Activated T-cell treated with anti-CD3 and anti-CD28 coated beads, Interleukin-2, amount 50 U/mL, for 4 hours (primary cell): Measurements from ENCODE around the gene HOXC4. TPM values are rescaled to one million over a fixed set of nuclear protein-coding genes. Genes with fewer than 3 reads are reported as not detected.
A peak's percentile ranks its signal among the peaks of the same experiment; 100 is the strongest.

Source experiments
- ATAC-seq, 2 donors: fragments of 200-7000 bp; cut with Tn5 transposase; one replicate each; pipeline ENCODE4 v1.10.0; 2021
- DNase-seq: peaks from one replicate; pipeline ENCODE4 v3.0.0-alpha.2; 2020
- H3K27me3 Mint-ChIP-seq: one replicate; pipeline ENCODE4 v1.8.0; 2021; ENCODE audit warnings: low read depth, mixed read lengths
- H3K36me3 Mint-ChIP-seq: one replicate; pipeline ENCODE4 v1.8.0; 2022; ENCODE audit warnings: mixed read lengths; ENCODE audit not compliant: insufficient read depth
- H3K4me1 Mint-ChIP-seq: one replicate; pipeline ENCODE4 v1.8.0; 2021; ENCODE audit warnings: low read depth, mixed read lengths
- H3K4me3 Mint-ChIP-seq: one replicate; pipeline ENCODE4 v1.8.0; 2021; ENCODE audit warnings: mild to moderate bottlenecking, moderate library complexity, mixed read lengths
- H3K9me3 Mint-ChIP-seq: one replicate; pipeline ENCODE4 v1.8.0; 2021; ENCODE audit warnings: mixed read lengths
- total RNA-seq, 3 donors: library from RNA; stranded (reverse); gene quantifications; one replicate each; pipeline ENCODE4 v1.2.1, GENCODE V29; 2021

The HOXC4 gene
- total RNA-seq, 3 donors from 2014 or later = 0.16 to 0.40 (median 0.29) TPM

GRCh38 chr12:54011665-54012532 lies 41.7 kb upstream of the HOXC4 start:
- Mint-ChIP-seq H3K27me3 (peaks cover 87% of the 10 kb centered on the region), H3K9me3 (no peaks in the 10 kb centered on the region), H3K4me3 (no peak overlapping the region), H3K36me3 (no peaks in the 10 kb centered on the region), H3K4me1 (peaks cover 19% of the 10 kb centered on the region)
- DNase-seq (no peak), ATAC-seq (no peak)

GRCh38 chr12:54012631-54013409 lies 40.8 kb upstream of the HOXC4 start:
- ATAC-seq (no peak), DNase-seq (no peak)
- Mint-ChIP-seq H3K36me3 (no peaks in the 10 kb centered on the region), H3K4me1 (peaks cover 25% of the 10 kb centered on the region), H3K9me3 (no peaks in the 10 kb centered on the region), H3K27me3 (peaks cover 86% of the 10 kb centered on the region), H3K4me3 (no peak overlapping the region)

GRCh38 chr12:54014377-54015017 lies 39.1 kb upstream of the HOXC4 start:
- peaks cover 22% of the 10 kb centered on the region for H3K4me1 Mint-ChIP-seq
- ATAC-seq = no peak

GRCh38 chr12:54015018-54015931 lies 38.4 kb upstream of the HOXC4 start:
- H3K36me3 Mint-ChIP-seq = no peaks in the 10 kb centered on the region
- H3K27me3 Mint-ChIP-seq = peaks cover 79% of the 10 kb centered on the region
- DNase-seq (no peak), ATAC-seq (no peak)
- no peak overlapping the region for H3K4me3 Mint-ChIP-seq
- peaks cover 19% of the 10 kb centered on the region for H3K4me1 Mint-ChIP-seq
- no peaks in the 10 kb centered on the region for H3K9me3 Mint-ChIP-seq

More at GRCh38 chr12:54014377-54015017, 39.1 kb upstream of the HOXC4 start:
- Mint-ChIP-seq H3K27me3 (peaks cover 80% of the 10 kb centered on the region), H3K9me3 (no peaks in the 10 kb centered on the region), H3K4me3 (no peak overlapping the region), H3K36me3 (no peaks in the 10 kb centered on the region)
- no peak for DNase-seq

- H3K27me3 Mint-ChIP-seq = peaks cover 78% of the 10 kb centered on the region
- no peak for DNase-seq
- H3K4me3 Mint-ChIP-seq = no peak overlapping the region
- ATAC-seq = no peak
- no peaks in the 10 kb centered on the region for H3K36me3 Mint-ChIP-seq
- H3K4me1 Mint-ChIP-seq = peaks cover 16% of the 10 kb centered on the region
- no peaks in the 10 kb centered on the region for H3K9me3 Mint-ChIP-seq
Measured at GRCh38 chr12:54016051-54016450, 37.6 kb upstream of the HOXC4 start.

GRCh38 chr12:54016478-54016964 lies 37.1 kb upstream of the HOXC4 start:
- peaks cover 78% of the 10 kb centered on the region for H3K27me3 Mint-ChIP-seq
- no peak for DNase-seq
- no peaks in the 10 kb centered on the region for H3K9me3 Mint-ChIP-seq
- no peak for ATAC-seq
- H3K4me1 Mint-ChIP-seq = peaks cover 12% of the 10 kb centered on the region
- H3K4me3 Mint-ChIP-seq = no peak overlapping the region
- H3K36me3 Mint-ChIP-seq = no peaks in the 10 kb centered on the region

GRCh38 chr12:54017027-54017788 lies 36.4 kb upstream of the HOXC4 start:
- Mint-ChIP-seq H3K4me1 (peaks cover 11% of the 10 kb centered on the region), H3K4me3 (peak overlapping the region; percentile 75), H3K9me3 (no peaks in the 10 kb centered on the region), H3K36me3 (no peaks in the 10 kb centered on the region), H3K27me3 (peaks cover 79% of the 10 kb centered on the region)
- DNase-seq (no peak), ATAC-seq (peak; percentile 33 to 46)

- H3K4me1 Mint-ChIP-seq = peaks cover 11% of the 10 kb centered on the region
- DNase-seq (peak; percentile 57), ATAC-seq (peak; percentile 87 to 90)
- H3K27me3 Mint-ChIP-seq = peaks cover 76% of the 10 kb centered on the region
- H3K9me3 Mint-ChIP-seq = no peaks in the 10 kb centered on the region
- H3K36me3 Mint-ChIP-seq = no peaks in the 10 kb centered on the region
- peak overlapping the region; percentile 75 for H3K4me3 Mint-ChIP-seq
Measured at GRCh38 chr12:54017878-54018467, 35.7 kb upstream of the HOXC4 start.

- H3K9me3 Mint-ChIP-seq = no peaks in the 10 kb centered on the region
- H3K36me3 Mint-ChIP-seq = no peaks in the 10 kb centered on the region
- H3K27me3 Mint-ChIP-seq = peaks cover 75% of the 10 kb centered on the region
- H3K4me3 Mint-ChIP-seq = no peak overlapping the region
- ATAC-seq = no peak
- H3K4me1 Mint-ChIP-seq = peaks cover 11% of the 10 kb centered on the region
- DNase-seq = no peak
Measured at GRCh38 chr12:54018468-54018984, 35.1 kb upstream of the HOXC4 start.

GRCh38 chr12:54019091-54019811 lies 34.4 kb upstream of the HOXC4 start:
- no peaks in the 10 kb centered on the region for H3K9me3 Mint-ChIP-seq
- no peak overlapping the region for H3K4me3 Mint-ChIP-seq
- H3K4me1 Mint-ChIP-seq = peaks cover 11% of the 10 kb centered on the region
- DNase-seq = no peak
- peaks cover 74% of the 10 kb centered on the region for H3K27me3 Mint-ChIP-seq
- ATAC-seq = no peak
- H3K36me3 Mint-ChIP-seq = no peaks in the 10 kb centered on the region

- Mint-ChIP-seq H3K36me3 (no peaks in the 10 kb centered on the region), H3K4me1 (peaks cover 8% of the 10 kb centered on the region), H3K27me3 (peaks cover 68% of the 10 kb centered on the region), H3K9me3 (no peaks in the 10 kb centered on the region), H3K4me3 (peak overlapping the region; percentile 11)
- no peak for ATAC-seq
- DNase-seq = no peak
Measured at GRCh38 chr12:54019924-54020590, 33.6 kb upstream of the HOXC4 start.
